KBM-7 (cell line): ENCODE results near the gene EOLA2.
A peak's percentile ranks its signal among the peaks of the same experiment; 100 is the strongest.
"Not testable (repeated sequence)": the region's sequence is repeated elsewhere in the genome, so short reads cannot be mapped to it uniquely, and the experiment has no call there.

ENCODE experiments used
- DNase-seq: peaks from one replicate; pipeline ENCODE4 v3.0.0-alpha.2; 2015
- in situ Hi-C: fragments of 300-500 bp; cut with MboI; formaldehyde crosslinking; loops from 2 replicates; pipeline ENCODE4 v1.14.3; 2020; ENCODE audit warnings: low sequenced_read_pairs, low pct_unique_long_range_greater_than_20kb, mixed read lengths

Gene EOLA2

DNA sequence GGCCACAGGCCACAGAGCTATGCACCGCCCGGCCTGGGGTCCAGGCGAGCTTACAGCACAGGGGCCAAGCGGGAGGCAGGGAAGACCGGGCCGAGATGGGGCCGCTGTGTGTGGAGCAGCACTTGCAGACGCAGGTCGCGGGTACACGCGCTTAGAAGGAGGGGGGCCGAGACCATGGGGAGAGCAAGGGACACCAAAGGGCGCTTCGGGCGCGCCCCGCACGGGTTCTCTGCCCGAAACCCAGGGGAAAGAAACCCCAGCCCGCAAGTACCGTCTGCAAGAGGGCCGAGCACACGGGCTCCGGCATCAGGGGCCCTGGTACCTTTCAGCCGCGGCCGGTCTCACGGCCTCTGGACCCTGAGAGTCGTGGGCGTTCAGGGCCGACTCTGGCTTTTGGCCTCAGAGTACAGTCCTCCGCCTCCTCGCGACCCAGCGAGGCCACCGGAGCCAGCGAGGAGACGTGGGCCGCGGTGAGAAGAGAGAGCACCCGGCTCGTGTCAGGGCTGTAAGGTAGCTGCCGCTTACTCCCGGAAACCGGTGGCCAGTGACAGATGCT, 342 bp downstream of the EOLA2 start:
- in situ Hi-C loops: no loop called here
- no peak for DNase-seq

DNA sequence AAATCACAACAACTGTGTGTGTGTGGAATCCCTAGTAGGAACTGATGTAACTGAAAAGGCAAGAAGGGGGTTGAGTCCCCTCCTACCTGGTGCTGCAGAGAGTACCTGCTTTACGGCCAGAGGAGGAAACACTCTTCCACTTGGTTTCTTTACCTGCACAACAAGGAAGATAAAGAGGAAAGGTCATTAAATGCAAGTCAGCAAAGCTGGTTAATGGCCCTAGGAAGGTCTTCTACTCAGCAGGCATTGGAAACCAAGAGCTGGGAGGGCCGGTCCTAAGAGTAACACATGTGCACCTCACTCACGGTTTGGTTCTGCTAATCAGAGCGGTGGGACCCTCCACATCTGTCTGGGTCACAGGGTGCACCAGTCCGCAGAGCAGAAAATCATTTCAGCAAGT, 963 bp downstream of the EOLA2 start:
- DNase-seq, in situ Hi-C loops: not testable (repeated sequence)

DNA sequence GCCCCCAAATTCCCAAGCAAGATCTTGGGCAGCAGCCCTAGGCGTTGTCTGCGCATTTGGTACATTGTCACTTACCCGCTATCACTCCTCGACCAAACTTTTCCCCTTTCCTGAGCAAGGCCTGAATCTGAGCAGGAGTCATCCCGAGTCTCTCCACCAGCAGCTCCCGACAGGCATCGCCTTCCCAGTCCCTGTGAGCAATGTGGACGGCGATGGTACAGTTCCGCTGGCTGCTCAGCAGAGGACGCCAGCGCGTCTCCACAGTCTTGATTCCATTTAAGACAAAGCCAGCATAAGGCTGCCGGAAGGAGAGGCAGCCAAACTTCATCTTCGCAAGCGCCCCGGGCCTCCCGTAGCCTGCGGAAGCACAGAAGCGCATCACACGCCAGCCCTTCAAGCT, 4.7 kb downstream of the EOLA2 start:
- in situ Hi-C loops: not testable (repeated sequence)

DNA sequence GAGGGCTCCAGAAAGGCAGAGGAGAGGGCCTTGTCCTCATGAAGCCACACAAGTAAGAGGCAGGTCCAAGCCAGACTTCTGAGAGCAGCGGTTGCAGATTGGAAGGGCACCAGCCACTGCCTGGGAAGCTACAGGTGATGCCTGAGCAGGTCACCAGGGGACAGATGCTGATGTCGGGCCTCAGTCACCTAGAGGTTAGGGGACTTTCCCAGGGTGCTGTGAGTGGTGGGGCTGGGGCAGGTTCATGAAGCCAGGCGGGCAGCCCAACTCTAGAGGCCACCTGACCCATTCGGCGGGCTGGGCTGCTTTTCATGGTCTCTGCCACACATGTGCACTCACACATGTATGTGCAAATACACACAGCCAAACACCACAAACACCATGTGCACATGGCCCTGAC, 5.3 kb downstream of the EOLA2 start:
- DNase-seq, in situ Hi-C loops: not testable (repeated sequence)

More for the DNA sequence above, 4.7 kb downstream of the EOLA2 start:
- not testable (repeated sequence) for DNase-seq

- DNase-seq, in situ Hi-C loops: not testable (repeated sequence)
These were observed 6.1 kb downstream of the EOLA2 start for GRCh38 chrX:149932150-149932549.

GRCh38 chrX:149931355-149931754, 6.9 kb downstream of the EOLA2 start:
- DNase-seq, in situ Hi-C loops: not testable (repeated sequence)

DNA sequence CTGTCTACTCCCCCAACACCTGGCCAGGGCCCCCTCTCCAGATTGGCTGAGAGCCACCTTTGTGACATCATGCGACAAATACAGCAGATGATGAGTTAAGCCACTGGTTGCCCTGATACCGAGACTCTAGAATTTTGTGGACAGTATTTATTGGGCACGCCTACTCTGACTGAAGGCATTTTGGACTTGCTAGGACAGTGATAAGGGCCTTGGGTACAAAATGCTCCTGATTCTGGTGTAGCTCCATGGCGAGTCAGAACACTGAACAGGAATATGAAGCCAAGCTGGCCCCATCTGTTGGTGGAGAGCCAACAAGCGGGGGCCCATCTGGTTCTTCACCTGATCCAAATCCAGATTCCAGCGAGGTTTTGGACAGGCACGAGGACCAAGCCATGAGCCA, 8.9 kb downstream of the EOLA2 start, which contains the start of gene HSFX4:
Gene HSFX4, plus strand, starts transcription at position 174 of the 400 bp plus-strand sequence. Its CDS starts 72 bp downstream, at position 246.
- in situ Hi-C loops, DNase-seq: not testable (repeated sequence)

DNA sequence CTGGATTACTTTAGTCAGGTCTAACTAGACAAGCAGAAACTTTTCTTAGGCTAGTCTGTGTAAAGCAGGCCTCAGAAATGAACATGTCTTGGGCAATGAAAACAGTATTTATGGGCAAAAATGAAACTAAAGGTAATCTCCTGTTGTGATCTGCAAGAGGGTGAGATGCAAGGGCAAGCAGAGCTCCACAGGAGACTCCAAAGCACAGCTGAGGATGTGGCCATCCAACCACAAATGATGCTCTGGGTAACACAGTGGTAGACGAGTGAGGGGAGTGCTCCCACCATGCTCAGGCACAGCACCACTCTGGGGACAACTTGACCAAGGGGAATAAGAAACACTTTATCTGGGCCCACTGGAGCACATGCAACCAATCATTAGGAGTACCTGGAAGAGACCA, 9.7 kb downstream of the EOLA2 start:
- in situ Hi-C loops: not testable (repeated sequence)

GRCh38 chrX:149927964-149928258, 10.4 kb downstream of the EOLA2 start:
- DNase-seq, in situ Hi-C loops: not testable (repeated sequence)

More for the DNA sequence above, 9.7 kb downstream of the EOLA2 start:
- not testable (repeated sequence) for DNase-seq

GRCh38 chrX:149927245-149927963, 10.9 kb downstream of the EOLA2 start:
- DNase-seq, in situ Hi-C loops: not testable (repeated sequence)

DNA sequence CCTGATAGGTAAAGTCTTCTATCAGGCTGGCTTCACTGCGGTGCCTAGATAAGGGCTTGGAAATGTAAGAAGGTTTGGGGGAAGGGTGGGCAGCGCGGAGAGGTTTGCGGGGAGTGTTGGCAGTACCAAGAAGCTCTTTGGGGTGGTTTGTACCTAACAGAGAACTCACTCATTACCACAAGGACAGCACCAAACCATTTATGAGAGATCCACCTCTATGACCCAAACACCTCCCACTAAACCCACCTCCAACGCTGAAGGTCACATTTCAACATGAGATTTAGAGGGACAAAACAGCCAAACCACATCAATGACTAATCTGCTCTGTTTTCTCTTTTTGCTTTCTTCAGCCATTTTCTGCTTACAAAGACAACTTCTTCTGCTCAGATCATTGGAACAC, 13.9 kb downstream of the EOLA2 start:
- in situ Hi-C loops, DNase-seq: not testable (repeated sequence)

DNA sequence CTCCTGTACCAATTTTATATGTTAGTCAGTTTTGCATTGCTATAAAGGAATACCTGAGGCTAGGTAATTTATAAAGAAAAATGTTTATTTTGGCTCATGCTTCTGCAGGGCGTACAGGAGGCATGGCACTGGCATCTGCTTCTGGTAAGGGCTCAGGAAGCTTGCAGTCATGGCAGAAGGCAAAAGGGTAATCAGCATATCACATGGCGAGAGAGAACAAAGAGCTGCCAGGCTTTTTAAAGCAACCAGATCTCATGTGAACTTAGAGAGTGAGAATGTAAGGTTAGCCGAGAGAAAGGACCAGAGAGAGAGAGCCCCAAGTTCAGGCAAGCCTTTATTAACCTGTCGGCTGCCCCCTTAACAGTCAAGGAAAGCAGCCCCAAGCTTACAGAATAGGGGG, 14.5 kb downstream of the EOLA2 start:
- DNase-seq, in situ Hi-C loops: not testable (repeated sequence)

DNA sequence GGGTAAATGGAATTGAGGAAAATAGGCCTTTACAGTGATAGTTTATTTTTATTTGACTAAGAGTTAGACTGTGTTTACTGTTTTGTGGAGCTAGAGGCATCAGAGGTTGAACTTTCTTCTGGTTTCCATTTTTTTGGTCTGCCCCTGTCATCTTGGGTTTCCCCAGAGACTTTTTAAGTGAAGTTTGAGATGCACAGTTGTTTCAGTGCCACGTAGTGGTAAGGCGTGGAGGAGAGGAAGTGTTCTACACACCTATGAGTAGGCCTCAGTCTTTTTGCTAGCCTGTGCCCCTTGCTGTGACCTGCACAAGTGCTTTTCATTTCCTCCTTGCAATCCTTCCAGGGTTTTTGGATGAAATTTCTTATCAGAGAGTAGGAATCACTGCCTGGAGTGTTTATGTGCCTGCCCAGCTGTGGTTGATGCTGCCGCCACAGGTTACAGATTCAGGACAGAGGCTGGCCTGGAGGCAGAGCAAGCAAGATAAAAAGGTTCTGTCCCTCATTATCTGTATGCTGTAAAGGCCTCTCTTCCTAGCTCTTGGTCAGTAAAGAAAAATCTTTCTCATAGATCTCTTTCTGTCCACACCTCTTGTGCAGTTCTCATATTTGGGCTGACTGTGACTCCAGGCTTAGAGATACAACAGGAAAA, 21.4 kb downstream of the EOLA2 start:
- in situ Hi-C loops: no loop called here
- DNase-seq: no peak

GRCh38 chrX:149910178-149910695, 28.1 kb downstream of the EOLA2 start:
- DNase-seq: peak; percentile 55
- in situ Hi-C loops: no loop called here

- no peak for DNase-seq
- in situ Hi-C loops: no loop called here
These were observed 28.7 kb downstream of the EOLA2 start for GRCh38 chrX:149909324-149910177.

DNA sequence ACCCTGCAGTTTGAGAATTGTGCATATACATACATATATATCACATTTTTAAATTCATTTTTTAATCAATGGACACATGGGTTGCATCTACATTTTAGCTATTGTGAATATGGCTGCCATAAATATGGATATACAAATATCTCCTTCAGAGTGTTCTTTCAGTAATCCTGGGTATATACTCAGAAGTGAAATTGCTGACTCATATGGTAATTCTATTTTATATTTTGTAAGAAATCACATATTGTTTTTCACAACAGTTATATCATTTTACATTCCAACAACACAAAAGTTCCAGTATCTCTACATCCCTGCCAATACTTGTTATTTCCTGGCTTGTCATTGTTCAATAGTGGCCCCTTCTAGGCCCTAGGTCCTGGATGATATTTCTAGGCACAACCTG, 29.6 kb downstream of the EOLA2 start:
- DNase-seq: no peak
- in situ Hi-C loops: no loop called here

DNA sequence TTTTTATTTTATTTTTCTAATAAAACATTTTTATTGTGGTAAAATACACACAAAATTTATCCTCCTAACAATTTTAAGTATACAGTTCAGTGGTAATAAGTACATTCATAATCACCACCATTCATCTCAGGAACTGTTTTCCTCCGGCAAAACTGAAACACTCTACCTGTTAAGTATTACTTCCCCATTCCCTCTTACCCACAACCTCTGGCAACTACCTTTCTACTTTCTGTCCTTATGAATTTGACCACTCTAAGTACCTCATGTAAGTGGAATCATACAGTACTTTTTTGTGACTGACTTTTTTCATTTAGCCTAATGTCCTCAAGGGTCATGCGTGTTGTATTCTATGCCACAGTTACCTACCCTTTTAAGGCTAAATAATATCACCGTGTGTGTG, 30.0 kb downstream of the EOLA2 start:
- in situ Hi-C loops: no loop called here
- no peak for DNase-seq

DNA sequence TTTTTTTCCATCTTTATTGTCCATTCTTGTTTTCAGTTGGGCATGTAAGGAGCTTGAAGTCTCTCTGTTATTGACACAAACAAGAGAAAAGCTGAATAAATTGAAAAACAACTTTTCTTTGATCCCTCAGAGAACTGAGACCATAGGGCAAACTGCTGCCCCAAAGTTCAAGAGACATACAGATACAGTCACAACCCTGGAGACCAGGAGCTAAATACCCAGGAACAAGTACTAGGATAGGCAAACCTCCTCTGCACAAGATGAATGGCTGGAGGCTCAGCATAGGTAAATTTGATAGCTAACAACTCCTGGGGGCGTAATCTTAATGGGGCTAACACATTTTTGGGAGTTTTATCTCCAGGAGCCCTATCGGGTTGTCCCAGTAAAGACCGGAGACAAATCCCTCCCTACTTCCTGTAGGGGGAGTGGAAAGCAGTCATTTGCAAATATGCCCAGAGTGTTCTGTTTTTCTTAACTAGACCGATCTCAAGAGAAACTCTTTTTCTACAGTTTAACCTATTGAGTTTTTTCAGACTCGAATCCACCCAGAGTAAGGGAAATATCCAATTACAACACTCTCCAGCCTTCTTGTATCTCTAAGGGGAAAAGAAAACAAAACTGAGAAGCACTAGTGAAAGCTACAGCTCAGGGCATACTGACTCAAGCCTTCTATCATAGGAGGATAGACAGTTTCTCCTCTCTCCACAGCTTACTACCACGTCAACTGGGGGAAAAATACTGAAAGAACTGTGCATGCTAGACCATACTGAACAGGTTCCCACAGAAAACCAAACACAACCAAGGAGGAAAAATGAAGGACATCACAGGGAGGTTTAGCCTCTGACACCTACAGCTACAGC, 34.2 kb downstream of the EOLA2 start:
- DNase-seq: peak; percentile 42
- in situ Hi-C loops: no loop called here
